ENCODE data around the gene SCARB1. TPM values are rescaled to one million over a fixed set of nuclear protein-coding genes. Genes with fewer than 3 reads are reported as not detected.
A peak's percentile ranks its signal among the peaks of the same experiment; 100 is the strongest.

SCARB1 gene
- total and polyA plus RNA-seq, 9 of the 15 experiments (the other 6 are each of a cell fraction or from before 2014, with no cell fraction given) = 0.56 to 157 (median 52.8) TPM

- 0 out of 2 replicates have a peak, but pooled peaks have one; percentile 19 for TF ChIP-seq REST (IDR thresholded peaks at IDR 0.05; ENCODE audit: borderline replicate concordance)
- TF ChIP-seq REST (CRISPR knock-in tag; IDR thresholded peaks at IDR 0.05; ENCODE audit: low read depth) = no peak
- peak; percentile 71 for TF ChIP-seq BCOR (IDR thresholded peaks at IDR 0.05)
- TF ChIP-seq, protein P1, sequence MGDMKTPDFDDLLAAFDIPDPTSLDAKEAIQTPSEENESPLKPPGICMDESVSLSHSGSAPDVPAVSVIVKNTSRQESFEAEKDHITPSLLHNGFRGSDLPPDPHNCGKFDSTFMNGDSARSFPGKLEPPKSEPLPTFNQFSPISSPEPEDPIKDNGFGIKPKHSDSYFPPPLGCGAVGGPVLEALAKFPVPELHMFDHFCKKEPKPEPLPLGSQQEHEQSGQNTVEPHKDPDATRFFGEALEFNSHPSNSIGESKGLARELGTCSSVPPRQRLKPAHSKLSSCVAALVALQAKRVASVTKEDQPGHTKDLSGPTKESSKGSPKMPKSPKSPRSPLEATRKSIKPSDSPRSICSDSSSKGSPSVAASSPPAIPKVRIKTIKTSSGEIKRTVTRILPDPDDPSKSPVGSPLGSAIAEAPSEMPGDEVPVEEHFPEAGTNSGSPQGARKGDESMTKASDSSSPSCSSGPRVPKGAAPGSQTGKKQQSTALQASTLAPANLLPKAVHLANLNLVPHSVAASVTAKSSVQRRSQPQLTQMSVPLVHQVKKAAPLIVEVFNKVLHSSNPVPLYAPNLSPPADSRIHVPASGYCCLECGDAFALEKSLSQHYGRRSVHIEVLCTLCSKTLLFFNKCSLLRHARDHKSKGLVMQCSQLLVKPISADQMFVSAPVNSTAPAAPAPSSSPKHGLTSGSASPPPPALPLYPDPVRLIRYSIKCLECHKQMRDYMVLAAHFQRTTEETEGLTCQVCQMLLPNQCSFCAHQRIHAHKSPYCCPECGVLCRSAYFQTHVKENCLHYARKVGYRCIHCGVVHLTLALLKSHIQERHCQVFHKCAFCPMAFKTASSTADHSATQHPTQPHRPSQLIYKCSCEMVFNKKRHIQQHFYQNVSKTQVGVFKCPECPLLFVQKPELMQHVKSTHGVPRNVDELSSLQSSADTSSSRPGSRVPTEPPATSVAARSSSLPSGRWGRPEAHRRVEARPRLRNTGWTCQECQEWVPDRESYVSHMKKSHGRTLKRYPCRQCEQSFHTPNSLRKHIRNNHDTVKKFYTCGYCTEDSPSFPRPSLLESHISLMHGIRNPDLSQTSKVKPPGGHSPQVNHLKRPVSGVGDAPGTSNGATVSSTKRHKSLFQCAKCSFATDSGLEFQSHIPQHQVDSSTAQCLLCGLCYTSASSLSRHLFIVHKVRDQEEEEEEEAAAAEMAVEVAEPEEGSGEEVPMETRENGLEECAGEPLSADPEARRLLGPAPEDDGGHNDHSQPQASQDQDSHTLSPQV (IDR thresholded peaks at IDR 0.05) = 0 out of 2 replicates have a peak, but pooled peaks have one; percentile 48
- no peak for TF ChIP-seq ARID3B (CRISPR knock-in tag; IDR thresholded peaks at IDR 0.05; ENCODE audit: borderline replicate concordance)
- peak in 2 of 3 experiments; percentile 25 to 28; a peak in 2 of 6 replicates for TF ChIP-seq CTCF (IDR thresholded peaks at IDR 0.05 in 2 of 3, conservative IDR thresholded peaks at IDR 0.05 in 1 of 3; ENCODE audit: insufficient read depth in 2 of 3, low read depth in 1 of 3, low read length in 3 of 3)
- peak; percentile 87 for TF ChIP-seq DPF2 (IDR thresholded peaks at IDR 0.05)
- no peak for TF ChIP-seq RAD51 (IDR thresholded peaks at IDR 0.05; ENCODE audit: borderline replicate concordance, low read depth)
- TF ChIP-seq C11orf30 (IDR thresholded peaks at IDR 0.05; ENCODE audit: low read depth) = peak; percentile 95
Observed at GRCh38 chr12:124884587-124885438, 21.1 kb upstream of the SCARB1 start (continued).
